ENCODE data around the gene TLR9.
"Not testable (repeated sequence)": the region's sequence is repeated elsewhere in the genome, so short reads cannot be mapped to it uniquely, and the experiment has no call there.

The TLR9 gene, protein sequence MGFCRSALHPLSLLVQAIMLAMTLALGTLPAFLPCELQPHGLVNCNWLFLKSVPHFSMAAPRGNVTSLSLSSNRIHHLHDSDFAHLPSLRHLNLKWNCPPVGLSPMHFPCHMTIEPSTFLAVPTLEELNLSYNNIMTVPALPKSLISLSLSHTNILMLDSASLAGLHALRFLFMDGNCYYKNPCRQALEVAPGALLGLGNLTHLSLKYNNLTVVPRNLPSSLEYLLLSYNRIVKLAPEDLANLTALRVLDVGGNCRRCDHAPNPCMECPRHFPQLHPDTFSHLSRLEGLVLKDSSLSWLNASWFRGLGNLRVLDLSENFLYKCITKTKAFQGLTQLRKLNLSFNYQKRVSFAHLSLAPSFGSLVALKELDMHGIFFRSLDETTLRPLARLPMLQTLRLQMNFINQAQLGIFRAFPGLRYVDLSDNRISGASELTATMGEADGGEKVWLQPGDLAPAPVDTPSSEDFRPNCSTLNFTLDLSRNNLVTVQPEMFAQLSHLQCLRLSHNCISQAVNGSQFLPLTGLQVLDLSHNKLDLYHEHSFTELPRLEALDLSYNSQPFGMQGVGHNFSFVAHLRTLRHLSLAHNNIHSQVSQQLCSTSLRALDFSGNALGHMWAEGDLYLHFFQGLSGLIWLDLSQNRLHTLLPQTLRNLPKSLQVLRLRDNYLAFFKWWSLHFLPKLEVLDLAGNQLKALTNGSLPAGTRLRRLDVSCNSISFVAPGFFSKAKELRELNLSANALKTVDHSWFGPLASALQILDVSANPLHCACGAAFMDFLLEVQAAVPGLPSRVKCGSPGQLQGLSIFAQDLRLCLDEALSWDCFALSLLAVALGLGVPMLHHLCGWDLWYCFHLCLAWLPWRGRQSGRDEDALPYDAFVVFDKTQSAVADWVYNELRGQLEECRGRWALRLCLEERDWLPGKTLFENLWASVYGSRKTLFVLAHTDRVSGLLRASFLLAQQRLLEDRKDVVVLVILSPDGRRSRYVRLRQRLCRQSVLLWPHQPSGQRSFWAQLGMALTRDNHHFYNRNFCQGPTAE

DNA sequence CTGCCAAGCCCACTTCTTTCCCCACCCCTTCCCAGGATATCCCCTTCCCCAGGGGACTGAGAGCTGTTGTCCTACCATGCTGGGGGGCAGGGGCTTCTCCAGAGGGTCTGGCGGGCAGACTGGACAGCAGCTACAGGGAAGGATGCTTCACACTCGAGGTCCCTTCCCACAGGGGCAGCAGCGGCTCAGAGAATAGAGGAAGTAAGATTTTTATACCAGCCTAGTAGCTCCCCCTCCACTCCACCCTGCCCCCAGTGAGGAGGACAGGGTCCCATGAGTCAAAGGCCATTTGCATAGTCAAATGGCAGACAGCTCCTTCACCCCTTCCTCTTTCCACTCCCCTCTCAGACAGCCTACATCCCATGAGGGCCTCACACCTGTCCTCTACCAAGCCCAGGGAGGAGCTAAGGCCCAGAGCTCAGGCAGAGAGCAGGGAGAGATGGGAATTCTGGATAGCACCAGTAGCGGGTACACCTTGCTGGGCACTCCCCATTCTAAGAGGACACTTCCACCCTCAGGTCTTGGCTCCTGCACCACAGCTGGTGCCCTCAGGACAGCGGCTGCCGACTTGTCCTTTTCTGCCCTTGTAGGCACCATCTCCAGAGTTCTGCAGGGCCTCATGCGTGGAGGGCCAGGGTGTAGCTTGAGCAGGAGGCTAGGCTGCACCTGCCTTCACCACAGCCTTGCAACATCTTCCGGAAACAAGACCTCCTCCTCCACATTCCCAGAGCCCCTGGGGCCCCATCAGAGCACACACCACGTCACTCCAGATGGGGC, at the start of gene TLR9:
Gene TLR9 (minus strand): TSS at position 194 of the 777 bp plus-strand sequence. CDS start 116 bp downstream, at position 78.
- TF ChIP-seq ZFX (IDR thresholded peaks at IDR 0.05) (no peak), CTCF (conservative IDR thresholded peaks at IDR 0.05) (no peak)
- H3K27ac ChIP-seq: no peak within 1 kb of the TSS

DNA sequence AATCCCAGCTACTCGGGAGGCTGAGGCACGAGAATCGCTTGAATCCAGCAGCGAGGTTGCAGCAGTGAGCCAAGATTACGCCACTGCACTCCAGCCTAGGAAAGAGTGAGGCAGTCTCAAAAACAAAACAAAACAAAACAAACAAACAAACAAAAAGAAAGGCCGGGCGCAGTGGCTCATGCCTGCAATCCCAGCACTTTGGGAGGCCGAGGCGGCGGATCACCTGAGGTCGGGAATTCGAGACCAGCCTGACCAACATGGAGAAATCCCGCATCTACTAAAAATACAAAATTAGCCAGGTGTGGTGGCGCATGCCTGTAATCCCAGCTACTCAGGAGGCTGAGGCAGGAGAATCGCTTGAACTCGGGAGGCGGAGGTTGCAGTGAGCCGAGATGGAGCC, 49.3 kb upstream of the TLR9 start:
- not testable (repeated sequence) for H3K27ac ChIP-seq

DNA sequence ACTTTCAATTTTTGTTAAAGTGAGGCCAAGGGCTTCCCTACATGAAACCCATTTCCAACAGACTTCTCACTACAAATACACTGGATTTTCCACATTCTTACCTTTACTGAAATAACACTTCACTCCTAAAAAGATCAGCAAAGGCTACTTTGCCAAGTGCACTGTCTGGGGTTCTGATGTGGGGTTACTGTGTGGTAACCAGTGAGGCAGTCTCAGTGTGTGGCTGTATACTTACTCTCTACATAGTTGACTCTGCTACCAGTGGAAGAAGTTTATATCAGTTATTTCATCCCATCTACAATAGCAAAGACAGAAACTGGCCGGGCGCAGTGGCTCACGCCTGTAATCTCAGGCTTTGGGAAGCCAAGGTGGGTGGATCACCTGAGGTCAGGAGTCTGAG, 47.4 kb upstream of the TLR9 start:
- H3K27ac ChIP-seq: no peak overlapping the region
- no peak for TF ChIP-seq CTCF (conservative IDR thresholded peaks at IDR 0.05)
- TF ChIP-seq ZFX (IDR thresholded peaks at IDR 0.05): no peak

- not testable (repeated sequence) for H3K27ac ChIP-seq
Observed at GRCh38 chr3:52272172-52272571, 46.7 kb upstream of the TLR9 start.

DNA sequence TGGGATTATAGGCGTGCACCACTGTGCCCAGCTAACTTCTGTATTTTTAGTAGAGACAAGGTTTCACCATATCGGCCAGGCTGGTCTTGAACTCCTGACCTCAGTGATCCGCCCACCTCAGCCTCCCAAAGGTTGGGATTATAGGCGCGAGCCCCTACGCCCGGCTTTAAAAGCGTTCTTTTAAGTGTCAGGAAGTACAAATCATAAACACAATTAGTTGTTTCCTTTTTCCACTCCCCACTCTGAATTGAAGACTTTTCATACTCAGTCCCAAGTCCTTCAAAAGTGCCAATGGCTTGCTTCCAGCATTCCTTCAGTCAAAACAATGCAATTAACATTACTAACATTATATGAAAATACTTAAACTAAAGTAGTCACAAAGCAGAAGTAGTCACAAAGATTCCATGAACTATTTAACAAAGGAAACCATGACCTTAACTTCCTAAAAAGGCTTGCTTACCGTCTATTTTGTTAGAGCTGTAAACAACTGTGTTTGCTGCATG, 44.9 kb upstream of the TLR9 start:
- no peak overlapping the region for H3K27ac ChIP-seq
- no peak for TF ChIP-seq CTCF (conservative IDR thresholded peaks at IDR 0.05)
- TF ChIP-seq ZFX (IDR thresholded peaks at IDR 0.05): no peak

GRCh38 chr3:52269776-52270175, 44.3 kb upstream of the TLR9 start:
- no peak overlapping the region for H3K27ac ChIP-seq

GRCh38 chr3:52268036-52268435, 42.6 kb upstream of the TLR9 start:
- H3K27ac ChIP-seq: no peak overlapping the region
- TF ChIP-seq CTCF (conservative IDR thresholded peaks at IDR 0.05) (no peak), ZFX (IDR thresholded peaks at IDR 0.05) (no peak)

More at GRCh38 chr3:52269776-52270175, 44.3 kb upstream of the TLR9 start:
- TF ChIP-seq CTCF (conservative IDR thresholded peaks at IDR 0.05) (no peak), ZFX (IDR thresholded peaks at IDR 0.05) (no peak)
